MCF 10A (cell line): ENCODE results near the gene HOPX. TPM values are rescaled to one million over a fixed set of nuclear protein-coding genes. Genes with fewer than 3 reads are reported as not detected.
A peak's percentile ranks its signal among the peaks of the same experiment; 100 is the strongest.
"Not testable (repeated sequence)": the region's sequence is repeated elsewhere in the genome, so short reads cannot be mapped to it uniquely, and the experiment has no call there.

Experiments used
- BruUV-seq: library from RNA; stranded (reverse); fragments of 400-500 nt; replicated peaks from 2 replicates; lab custom pipeline; 2021; lab: Mats Ljungman, UMichigan
- CTCF ChIA-PET: fragments of 300-600 bp; sonication (Branson Sonifier 250); formaldehyde crosslinking; extraction: SDS; loops from one replicate; lab custom pipeline; 2021; ENCODE audit warnings: antibody characterized with exemption, inconsistent platforms; lab: Yijun Ruan, JAX
- POLR2A ChIA-PET: fragments of 300-600, 350-650 bp; sonication (Branson Sonifier 250); formaldehyde crosslinking; extraction: SDS; loops from one replicate; lab custom pipeline; 2020; ENCODE audit warnings: antibody characterized with exemption, inconsistent platforms; lab: Yijun Ruan, JAX
- DNase-seq: peaks from one replicate; pipeline ENCODE4 v3.0.0-alpha.2; 2018; ENCODE audit not compliant: unreplicated experiment
- H3K27ac Mint-ChIP-seq: one replicate; pipeline ENCODE4 v1.8.0; 2022; ENCODE audit warnings: mild to moderate bottlenecking, low read depth, mixed read lengths; ENCODE audit not compliant: unreplicated experiment
- H3K27me3 Mint-ChIP-seq: one replicate; pipeline ENCODE4 v1.8.0; 2022; ENCODE audit warnings: mixed read lengths; ENCODE audit not compliant: insufficient read depth, unreplicated experiment
- H3K36me3 Mint-ChIP-seq: one replicate; pipeline ENCODE4 v1.8.0; 2022; ENCODE audit warnings: mild to moderate bottlenecking, moderate library complexity, mixed read lengths; ENCODE audit not compliant: insufficient read depth, unreplicated experiment
- H3K4me1 Mint-ChIP-seq: one replicate; pipeline ENCODE4 v1.8.0; 2022; ENCODE audit warnings: mixed read lengths; ENCODE audit not compliant: insufficient read depth, unreplicated experiment
- H3K4me3 Mint-ChIP-seq: one replicate; pipeline ENCODE4 v1.8.0; 2022; ENCODE audit warnings: mild to moderate bottlenecking, moderate library complexity, mixed read lengths; ENCODE audit not compliant: unreplicated experiment
- H3K9me3 Mint-ChIP-seq: one replicate; pipeline ENCODE4 v1.8.0; 2022; ENCODE audit warnings: mixed read lengths; ENCODE audit not compliant: unreplicated experiment
- intact Hi-C: fragments of 100-400 bp; cut with micrococcal nuclease; formaldehyde crosslinking; loops from 2 replicates; pipeline ENCODE4 v1.14.1; 2022
- total RNA-seq: library from RNA; stranded (reverse); gene quantifications from 2 replicates; pipeline ENCODE4 v1.2.3, GENCODE V29; 2022
- TF ChIP-seq, protein P1 (sequence below): fragments of 200-600 bp; IDR thresholded peaks from one replicate; pipeline ENCODE4 v1.8.0; 2022; ENCODE audit warnings: antibody characterized with exemption, mild to moderate bottlenecking; ENCODE audit not compliant: unreplicated experiment

HOPX gene
- total RNA-seq, 1 experiment from 2014 or later, result not detected

DNA sequence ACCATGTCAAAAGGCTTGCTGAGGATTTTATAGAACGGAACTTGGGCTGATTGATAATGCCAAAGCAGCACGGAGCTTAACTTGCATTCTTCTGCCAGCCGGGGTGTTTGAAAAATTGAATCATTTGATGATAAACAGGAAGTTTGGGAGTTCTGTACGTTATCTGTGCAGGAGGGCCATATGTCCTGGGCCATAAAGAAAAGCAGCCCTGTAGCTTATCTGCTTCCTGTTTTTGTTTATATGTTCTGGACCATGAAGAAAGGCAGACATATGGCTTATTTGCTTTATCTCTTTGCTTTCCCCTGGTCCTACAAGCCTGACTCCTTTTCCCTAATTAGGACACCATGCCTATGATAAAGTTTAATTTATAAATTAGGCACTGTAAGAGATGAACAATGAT lies 62.4 kb downstream of the HOPX start:
- H3K4me3 Mint-ChIP-seq, result no peak overlapping the region
- TF ChIP-seq, protein P1, sequence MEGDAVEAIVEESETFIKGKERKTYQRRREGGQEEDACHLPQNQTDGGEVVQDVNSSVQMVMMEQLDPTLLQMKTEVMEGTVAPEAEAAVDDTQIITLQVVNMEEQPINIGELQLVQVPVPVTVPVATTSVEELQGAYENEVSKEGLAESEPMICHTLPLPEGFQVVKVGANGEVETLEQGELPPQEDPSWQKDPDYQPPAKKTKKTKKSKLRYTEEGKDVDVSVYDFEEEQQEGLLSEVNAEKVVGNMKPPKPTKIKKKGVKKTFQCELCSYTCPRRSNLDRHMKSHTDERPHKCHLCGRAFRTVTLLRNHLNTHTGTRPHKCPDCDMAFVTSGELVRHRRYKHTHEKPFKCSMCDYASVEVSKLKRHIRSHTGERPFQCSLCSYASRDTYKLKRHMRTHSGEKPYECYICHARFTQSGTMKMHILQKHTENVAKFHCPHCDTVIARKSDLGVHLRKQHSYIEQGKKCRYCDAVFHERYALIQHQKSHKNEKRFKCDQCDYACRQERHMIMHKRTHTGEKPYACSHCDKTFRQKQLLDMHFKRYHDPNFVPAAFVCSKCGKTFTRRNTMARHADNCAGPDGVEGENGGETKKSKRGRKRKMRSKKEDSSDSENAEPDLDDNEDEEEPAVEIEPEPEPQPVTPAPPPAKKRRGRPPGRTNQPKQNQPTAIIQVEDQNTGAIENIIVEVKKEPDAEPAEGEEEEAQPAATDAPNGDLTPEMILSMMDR, result no peak
- intact Hi-C loops, result no loop called here
- no peaks in the 10 kb centered on the region for H3K9me3 Mint-ChIP-seq
- CTCF ChIA-PET, result interaction anchor here (0.5 to 1.5 kb wide), 4 partner anchors 42 to 74 kb away, joined by 3 to 4 read pairs (median 3); no protein-coding TSS in a partner anchor
- BruUV-seq, result no TSS peak
- H3K4me1 Mint-ChIP-seq, result peaks cover 37% of the 10 kb centered on the region
- DNase-seq, result no peak
- H3K36me3 Mint-ChIP-seq, result no peaks in the 10 kb centered on the region
- no peak overlapping the region for H3K27ac Mint-ChIP-seq
- H3K27me3 Mint-ChIP-seq, result no peaks in the 10 kb centered on the region
- POLR2A ChIA-PET, result interaction anchor here (0.7 to 1.2 kb wide), 2 partner anchors 23 to 181 kb away, joined by 3 to 4 read pairs; no protein-coding TSS in a partner anchor

DNA sequence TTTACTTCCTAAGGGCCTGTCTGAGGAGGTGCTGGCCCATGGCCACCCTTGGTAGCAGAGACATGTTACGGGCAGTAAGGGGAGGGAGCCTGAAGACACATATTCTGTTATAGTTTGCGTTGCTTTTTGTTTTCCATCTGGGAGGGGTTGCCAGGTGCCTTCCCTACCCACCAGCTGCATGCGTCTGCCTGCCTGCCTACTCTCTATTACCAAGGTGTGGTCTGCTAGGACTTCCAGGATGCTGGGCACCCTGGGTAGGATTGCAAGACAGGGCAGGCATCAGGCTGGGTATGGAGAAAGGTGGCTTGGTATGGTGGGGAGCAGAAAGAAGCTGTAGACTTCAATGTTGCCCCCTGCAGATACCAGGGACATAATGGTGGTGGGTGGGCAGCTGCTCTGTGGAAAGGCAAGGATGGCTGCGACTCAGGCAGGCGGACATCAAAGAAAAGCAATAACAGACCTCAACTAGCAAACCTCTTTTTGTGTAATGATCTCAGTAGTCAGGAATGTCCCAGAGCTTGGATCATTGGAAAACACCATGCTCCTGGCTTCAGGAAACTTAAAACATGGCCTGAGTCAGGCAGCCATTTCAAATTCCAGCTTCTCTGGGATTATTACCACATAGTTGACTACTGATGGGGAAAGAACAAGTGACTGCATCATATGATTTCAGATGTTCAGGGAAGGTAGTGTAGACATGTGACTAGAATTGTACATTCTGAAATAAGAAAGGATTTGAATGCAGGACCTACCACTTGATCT lies 67.8 kb downstream of the HOPX start:
- BruUV-seq, result no TSS peak
- no peaks in the 10 kb centered on the region for H3K27me3 Mint-ChIP-seq
- H3K9me3 Mint-ChIP-seq, result no peaks in the 10 kb centered on the region
- H3K4me1 Mint-ChIP-seq, result peaks cover 14% of the 10 kb centered on the region
- no peak overlapping the region for H3K4me3 Mint-ChIP-seq
- TF ChIP-seq, protein P1, result no peak
- intact Hi-C loops, result no loop called here
- ChIA-PET CTCF (interaction anchor here (1.4 to 3.3 kb wide), 3 partner anchors 14 to 37 kb away, joined by 4 to 13 read pairs (median 6); no protein-coding TSS in a partner anchor), POLR2A (interaction anchor here (0.6 to 1.3 kb wide), 8 partner anchors 14 to 1347 kb away, joined by 3 to 5 read pairs (median 3); partner anchors contain the start of genes AASDH and SRP72)
- H3K27ac Mint-ChIP-seq, result peak overlapping the region; percentile 88
- H3K36me3 Mint-ChIP-seq, result no peaks in the 10 kb centered on the region
- DNase-seq, result peak; percentile 53

DNA sequence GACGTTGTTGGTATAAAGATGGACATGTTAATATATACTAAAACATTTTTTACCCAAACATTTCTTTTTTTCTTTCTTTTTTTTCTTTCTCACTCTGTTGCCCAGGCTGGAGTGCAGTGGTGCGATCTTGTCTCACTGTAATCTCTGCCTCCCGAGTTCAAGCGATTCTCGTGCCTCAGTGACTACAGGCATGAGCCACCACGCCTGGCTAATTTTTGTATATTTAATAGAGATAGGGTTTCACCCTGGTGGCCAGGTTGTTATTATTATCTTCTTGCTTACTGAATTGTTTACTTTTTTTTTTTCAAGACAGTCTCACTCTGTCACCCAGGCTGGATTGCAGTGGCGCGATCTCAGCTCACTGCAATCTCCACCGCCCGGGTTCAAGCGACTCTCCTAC lies 68.8 kb downstream of the HOPX start:
- TF ChIP-seq, protein P1, result no peak
- Mint-ChIP-seq H3K27ac (no peak overlapping the region), H3K9me3 (no peaks in the 10 kb centered on the region), H3K4me1 (peaks cover 14% of the 10 kb centered on the region), H3K36me3 (no peaks in the 10 kb centered on the region), H3K27me3 (no peaks in the 10 kb centered on the region), H3K4me3 (no peak overlapping the region)
- CTCF ChIA-PET, result interaction anchor here (0.5 to 3.3 kb wide), 2 partner anchors 8 to 36 kb away, joined by 3 to 13 read pairs; no protein-coding TSS in a partner anchor
- intact Hi-C loops, result no loop called here
- POLR2A ChIA-PET, result no interaction called here
- no peak for DNase-seq
- no TSS peak for BruUV-seq

DNA sequence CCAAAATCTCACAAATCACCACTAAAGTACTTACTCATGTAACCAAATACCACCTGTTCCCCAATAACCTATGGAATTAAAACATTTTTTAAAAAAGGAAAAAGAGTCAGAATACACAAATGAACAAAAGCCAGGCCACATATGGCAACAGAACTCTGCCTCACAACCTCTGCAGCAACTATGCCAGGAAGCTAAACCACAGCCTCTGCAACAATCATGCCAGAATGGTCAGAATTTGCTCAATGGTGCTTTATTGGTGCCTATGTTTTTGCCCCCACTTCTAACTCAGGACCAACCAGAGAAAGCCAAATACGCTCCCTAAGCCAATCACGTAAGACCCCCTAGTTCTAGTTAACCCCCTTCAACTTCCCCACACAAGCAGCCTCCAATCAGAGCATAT lies 69.6 kb downstream of the HOPX start:
- ChIA-PET POLR2A (no interaction called here), CTCF (interaction anchor here (0.5 kb wide), 1 partner anchor 8 kb away, joined by 3 read pairs; no protein-coding TSS in a partner anchor)
- Mint-ChIP-seq H3K4me3 (no peak overlapping the region), H3K9me3 (no peaks in the 10 kb centered on the region), H3K36me3 (no peaks in the 10 kb centered on the region), H3K27ac (no peak overlapping the region), H3K4me1 (peaks cover 14% of the 10 kb centered on the region), H3K27me3 (no peaks in the 10 kb centered on the region)
- intact Hi-C loops, result no loop called here
- no TSS peak for BruUV-seq
- DNase-seq, result no peak
- TF ChIP-seq, protein P1, result no peak

DNA sequence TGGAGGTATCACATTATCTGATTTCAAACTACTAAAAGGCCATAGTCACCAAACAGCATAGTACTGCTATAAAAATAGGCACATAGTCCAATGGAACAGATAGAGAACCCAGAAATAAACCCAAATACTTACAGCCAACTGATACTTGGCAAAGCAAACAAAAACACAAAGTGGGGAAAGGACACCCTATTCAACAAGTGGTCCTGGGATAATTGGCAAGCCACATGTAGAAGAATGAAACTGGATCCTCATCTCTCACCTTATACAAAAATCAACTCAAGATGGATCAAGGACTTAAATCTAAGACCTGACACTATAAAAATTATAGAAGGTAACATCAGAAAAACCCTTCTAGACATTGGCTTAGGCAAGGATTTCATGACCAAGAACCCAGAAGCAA lies 70.9 kb downstream of the HOPX start:
- intact Hi-C loops, H3K27me3 Mint-ChIP-seq, BruUV-seq, CTCF ChIA-PET, DNase-seq, H3K36me3 Mint-ChIP-seq, H3K27ac Mint-ChIP-seq, H3K4me3 Mint-ChIP-seq, H3K9me3 Mint-ChIP-seq, POLR2A ChIA-PET: not testable (repeated sequence)
- H3K4me1 Mint-ChIP-seq, result peaks cover 14% of the 10 kb centered on the region
